ACC112 (cell line): ENCODE measurements around the gene RGS9.
"Not testable (repeated sequence)": the region's sequence is repeated elsewhere in the genome, so short reads cannot be mapped to it uniquely, and the experiment has no call there.

ENCODE experiments used
- H2AFZ ChIP-seq: fragments of 200-600 bp; sonication (generic); one replicate; pipeline ENCODE4 v1.6.0; 2017; ENCODE audit warnings: antibody characterized with exemption, low read length; ENCODE audit not compliant: unreplicated experiment
- H3K27ac ChIP-seq: fragments of 200-600 bp; sonication (generic); 2 replicates; pipeline ENCODE4 v1.5.1; 2014; ENCODE audit warnings: low read depth, mild to moderate bottlenecking, antibody characterized with exemption, low read length, moderate library complexity
- H3K27me3 ChIP-seq: fragments of 200-600 bp; sonication (generic); 2 replicates; pipeline ENCODE4 v1.6.1; 2014; ENCODE audit warnings: mild to moderate bottlenecking, antibody characterized with exemption, low read length, moderate library complexity, mixed read lengths; ENCODE audit not compliant: insufficient read depth
- H3K36me3 ChIP-seq: fragments of 200-600 bp; sonication (generic); 2 replicates; pipeline ENCODE4 v1.6.1; 2016; ENCODE audit warnings: mild to moderate bottlenecking, antibody characterized with exemption, low read length, moderate library complexity, mixed read lengths; ENCODE audit not compliant: insufficient read depth
- H3K4me1 ChIP-seq: fragments of 200-600 bp; sonication (generic); one replicate; pipeline ENCODE4 v1.6.1; 2016; ENCODE audit warnings: low read length, mixed read lengths; ENCODE audit not compliant: insufficient read depth, unreplicated experiment, control insufficient read depth
- H3K4me3 ChIP-seq: fragments of 200-600 bp; sonication (generic); 2 replicates; pipeline ENCODE4 v1.5.1; 2014; ENCODE audit warnings: mild to moderate bottlenecking, low read depth, low read length
- H3K79me2 ChIP-seq: fragments of 200-600 bp; sonication (generic); one replicate; pipeline ENCODE4 v1.6.0; 2016; ENCODE audit warnings: low read length; ENCODE audit not compliant: control insufficient read depth, unreplicated experiment, insufficient read depth

RGS9 gene

GRCh38 chr17:65173284-65173793 lies 36.2 kb downstream of the RGS9 start:
- Histone ChIP-seq H2AFZ (no peak overlapping the region), H3K27ac (no peak overlapping the region), H3K4me1 (peaks cover 11% of the 10 kb centered on the region), H3K27me3 (peaks cover 4% of the 10 kb centered on the region; the same call in 1 of the 2 replicates), H3K4me3 (no peak overlapping the region), H3K79me2 (no peaks in the 10 kb centered on the region), H3K36me3 (no peaks in the 10 kb centered on the region)

- Histone ChIP-seq H3K27ac (no peak overlapping the region), H3K27me3 (peaks cover 4% of the 10 kb centered on the region; the same call in 1 of the 2 replicates), H3K36me3 (no peaks in the 10 kb centered on the region), H3K4me1 (peaks cover 18% of the 10 kb centered on the region), H3K4me3 (no peak overlapping the region), H3K79me2 (no peaks in the 10 kb centered on the region), H2AFZ (no peak overlapping the region)
These were observed 37.0 kb downstream of the RGS9 start for GRCh38 chr17:65173976-65174683.

- H3K27me3 ChIP-seq, result peaks cover 4% of the 10 kb centered on the region; the same call in 1 of the 2 replicates
- no peaks in the 10 kb centered on the region for H3K79me2 ChIP-seq
- H3K27ac ChIP-seq, result no peak overlapping the region
- no peak overlapping the region for H3K4me3 ChIP-seq
- H3K36me3 ChIP-seq, result no peaks in the 10 kb centered on the region
- H3K4me1 ChIP-seq, result peaks cover 25% of the 10 kb centered on the region
- H2AFZ ChIP-seq, result no peak overlapping the region
These were observed 37.8 kb downstream of the RGS9 start for GRCh38 chr17:65174974-65175373.

GRCh38 chr17:65175952-65176351 lies 38.8 kb downstream of the RGS9 start:
- H3K27ac ChIP-seq, result no peak overlapping the region
- H3K79me2 ChIP-seq, result no peaks in the 10 kb centered on the region
- no peak overlapping the region for H2AFZ ChIP-seq
- H3K4me1 ChIP-seq, result peaks cover 25% of the 10 kb centered on the region
- H3K36me3 ChIP-seq, result no peaks in the 10 kb centered on the region
- no peak overlapping the region for H3K4me3 ChIP-seq
- peaks cover 4% of the 10 kb centered on the region; the same call in 1 of the 2 replicates for H3K27me3 ChIP-seq

GRCh38 chr17:65176646-65177409 lies 39.7 kb downstream of the RGS9 start:
- no peaks in the 10 kb centered on the region for H3K36me3 ChIP-seq
- no peak overlapping the region for H2AFZ ChIP-seq
- peaks cover 25% of the 10 kb centered on the region for H3K4me1 ChIP-seq
- H3K27me3 ChIP-seq, result peaks cover 4% of the 10 kb centered on the region; the same call in 1 of the 2 replicates
- H3K79me2 ChIP-seq, result no peaks in the 10 kb centered on the region
- no peak overlapping the region for H3K27ac ChIP-seq
- H3K4me3 ChIP-seq, result no peak overlapping the region

GRCh38 chr17:65177901-65178300 lies 40.7 kb downstream of the RGS9 start:
- Histone ChIP-seq H3K79me2 (no peaks in the 10 kb centered on the region), H3K4me3 (no peak overlapping the region), H3K27me3 (peaks cover 4% of the 10 kb centered on the region; the same call in 1 of the 2 replicates), H3K4me1 (peaks cover 25% of the 10 kb centered on the region), H2AFZ (no peak overlapping the region), H3K36me3 (no peaks in the 10 kb centered on the region), H3K27ac (peak overlapping the region; percentile 48)

GRCh38 chr17:65180276-65180675 lies 43.1 kb downstream of the RGS9 start:
- not testable (repeated sequence) for H3K79me2 ChIP-seq, H3K27ac ChIP-seq, H2AFZ ChIP-seq, H3K4me3 ChIP-seq, H3K36me3 ChIP-seq, H3K27me3 ChIP-seq
- H3K4me1 ChIP-seq, result peaks cover 33% of the 10 kb centered on the region

- peaks cover 33% of the 10 kb centered on the region for H3K4me1 ChIP-seq
- not testable (repeated sequence) for H3K4me3 ChIP-seq, H3K27ac ChIP-seq
These were observed 43.6 kb downstream of the RGS9 start for GRCh38 chr17:65180752-65181236.

GRCh38 chr17:65181237-65182061 lies 44.3 kb downstream of the RGS9 start:
- H3K4me1 ChIP-seq, result peaks cover 33% of the 10 kb centered on the region
- no peak overlapping the region for H2AFZ ChIP-seq
- no peaks in the 10 kb centered on the region for H3K27me3 ChIP-seq
- no peak overlapping the region for H3K27ac ChIP-seq
- H3K36me3 ChIP-seq, result no peaks in the 10 kb centered on the region
- no peaks in the 10 kb centered on the region for H3K79me2 ChIP-seq
- no peak overlapping the region for H3K4me3 ChIP-seq

More at GRCh38 chr17:65180752-65181236, 43.6 kb downstream of the RGS9 start:
- H3K27me3 ChIP-seq, H3K79me2 ChIP-seq, H3K36me3 ChIP-seq, H2AFZ ChIP-seq: not testable (repeated sequence)

- Histone ChIP-seq H3K4me3 (no peak overlapping the region), H2AFZ (no peak overlapping the region), H3K79me2 (no peaks in the 10 kb centered on the region), H3K27ac (no peak overlapping the region), H3K4me1 (peaks cover 33% of the 10 kb centered on the region), H3K27me3 (no peaks in the 10 kb centered on the region), H3K36me3 (no peaks in the 10 kb centered on the region)
These were observed 45.1 kb downstream of the RGS9 start for GRCh38 chr17:65182233-65182632.
